Measurements from ENCODE around the gene RASGRF1. TPM values are rescaled to one million over a fixed set of nuclear protein-coding genes. Genes with fewer than 3 reads are reported as not detected.

RASGRF1 gene
- total RNA-seq, 2 experiments from 2014 or later: 3.0 to 4.5 TPM

GRCh38 chr15:79023546-79023890 lies 67.1 kb downstream of the RASGRF1 start:
- CTCF ChIA-PET (ENCODE audit: unreplicated experiment): no interaction called here
- no peak overlapping the region for H3K27ac ChIP-seq (ENCODE audit: low read depth, low read length, poor library complexity, severe bottlenecking)

DNA sequence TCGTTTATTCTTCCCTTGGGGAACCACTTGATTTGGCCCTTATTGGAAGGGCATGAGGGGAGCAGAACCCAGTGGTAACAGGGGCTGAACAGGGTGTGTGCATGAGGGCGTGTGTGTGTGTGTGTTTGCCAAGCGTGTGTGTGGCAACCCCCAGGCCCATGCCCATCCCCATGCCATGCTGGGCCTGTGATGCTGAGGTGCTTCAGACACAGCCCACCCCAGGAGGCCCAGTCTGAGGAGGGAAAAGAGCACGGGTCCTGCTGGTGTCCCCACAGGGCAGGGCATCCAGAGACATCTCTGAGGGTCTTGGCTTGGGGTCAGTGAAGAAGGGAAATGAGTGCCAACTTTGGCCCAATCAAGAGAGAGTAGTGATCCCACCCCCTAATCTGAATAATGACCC lies 71.6 kb downstream of the RASGRF1 start:
- POLR2A ChIA-PET: no interaction called here
- Histone ChIP-seq H2AFZ (ENCODE audit: low read length) (no peak overlapping the region), H3K4me1 (ENCODE audit: insufficient read depth, low read length, poor library complexity, severe bottlenecking) (peaks cover 32% of the 10 kb centered on the region), H3K4me3 (ENCODE audit: low read depth, low read length, poor library complexity, severe bottlenecking) (no peak overlapping the region), H3K9me3 (ENCODE audit: low read length) (no peaks in the 10 kb centered on the region; the same call in 1 of the 2 replicates), H3K36me3 (ENCODE audit: insufficient read depth, low read length) (no peaks in the 10 kb centered on the region), H3K79me2 (ENCODE audit: insufficient read depth, low read depth, low read length) (no peaks in the 10 kb centered on the region), H4K20me1 (ENCODE audit: insufficient read depth, low read length) (no peaks in the 10 kb centered on the region), H3K27ac (ENCODE audit: low read depth, low read length, poor library complexity, severe bottlenecking) (no peak overlapping the region), H3K4me2 (ENCODE audit: low read length) (no peak overlapping the region), H3K9me2 (ENCODE audit: insufficient read depth, low read length) (no peaks in the 10 kb centered on the region)
- DNase-seq (ENCODE audit: low spot score): no peak
- no TSS peak for BruUV-seq (replicated peaks)
- CTCF ChIA-PET (ENCODE audit: unreplicated experiment): no interaction called here
- intact Hi-C loops (cut with micrococcal nuclease; ENCODE audit: unreplicated experiment): no loop called here
- TF ChIP-seq CTCF (conservative IDR thresholded peaks at IDR 0.05; ENCODE audit: low read length) (no peak), EZH2phosphoT487 (IDR thresholded peaks at IDR 0.05; ENCODE audit: borderline replicate concordance, low read depth, low read length) (no peak)

More at GRCh38 chr15:79023546-79023890, 67.1 kb downstream of the RASGRF1 start:
- no peaks in the 10 kb centered on the region for H4K20me1 ChIP-seq (ENCODE audit: insufficient read depth, low read length)
- peaks cover 6% of the 10 kb centered on the region for H3K4me1 ChIP-seq (ENCODE audit: insufficient read depth, low read length, poor library complexity, severe bottlenecking)
- H3K4me2 ChIP-seq (ENCODE audit: low read length): no peak overlapping the region
- TF ChIP-seq EZH2phosphoT487 (IDR thresholded peaks at IDR 0.05; ENCODE audit: borderline replicate concordance, low read depth, low read length) (no peak), CTCF (conservative IDR thresholded peaks at IDR 0.05; ENCODE audit: low read length) (no peak)
- no peaks in the 10 kb centered on the region; the same call in 1 of the 2 replicates for H3K9me3 ChIP-seq (ENCODE audit: low read length)
- H3K79me2 ChIP-seq (ENCODE audit: insufficient read depth, low read depth, low read length): no peaks in the 10 kb centered on the region
- H3K36me3 ChIP-seq (ENCODE audit: insufficient read depth, low read length): no peaks in the 10 kb centered on the region
- no peak overlapping the region for H3K4me3 ChIP-seq (ENCODE audit: low read depth, low read length, poor library complexity, severe bottlenecking)
- DNase-seq (ENCODE audit: low spot score): no peak
- no TSS peak for BruUV-seq (replicated peaks)
- intact Hi-C loops (cut with micrococcal nuclease; ENCODE audit: unreplicated experiment): no loop called here
- POLR2A ChIA-PET: interaction anchor here (0.6 kb wide), 1 partner anchor 1793 kb away, joined by 3 read pairs; no protein-coding TSS in a partner anchor
- no peak overlapping the region for H2AFZ ChIP-seq (ENCODE audit: low read length)
- no peaks in the 10 kb centered on the region for H3K9me2 ChIP-seq (ENCODE audit: insufficient read depth, low read length)

DNA sequence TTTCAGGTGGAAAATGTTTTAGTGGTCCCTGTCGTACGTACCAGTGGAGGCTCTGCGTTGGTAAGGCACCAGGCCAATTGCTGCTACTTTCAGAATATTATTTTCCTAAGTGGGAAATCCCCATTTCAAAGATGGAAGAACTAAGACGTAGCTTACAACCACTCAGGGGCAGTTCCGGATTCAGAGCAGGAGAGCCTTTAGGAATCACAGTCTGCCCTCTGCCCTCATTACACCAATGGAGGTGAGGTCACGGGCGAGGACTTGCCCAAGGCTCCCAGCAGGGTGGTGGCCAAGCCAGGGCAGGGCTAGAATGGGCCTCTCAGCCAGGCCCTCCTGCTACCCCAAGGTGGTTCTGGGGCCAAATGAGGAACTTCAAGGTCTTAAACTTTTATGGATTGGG lies 72.6 kb downstream of the RASGRF1 start:
- POLR2A ChIA-PET: interaction anchor here (0.6 kb wide), 1 partner anchor 922 kb away, joined by 3 read pairs; no protein-coding TSS in a partner anchor
- Histone ChIP-seq H3K36me3 (ENCODE audit: insufficient read depth, low read length) (no peaks in the 10 kb centered on the region), H4K20me1 (ENCODE audit: insufficient read depth, low read length) (no peaks in the 10 kb centered on the region), H3K4me3 (ENCODE audit: low read depth, low read length, poor library complexity, severe bottlenecking) (no peak overlapping the region), H3K9me2 (ENCODE audit: insufficient read depth, low read length) (no peaks in the 10 kb centered on the region), H3K27ac (ENCODE audit: low read depth, low read length, poor library complexity, severe bottlenecking) (no peak overlapping the region), H2AFZ (ENCODE audit: low read length) (no peak overlapping the region), H3K79me2 (ENCODE audit: insufficient read depth, low read depth, low read length) (no peaks in the 10 kb centered on the region), H3K4me2 (ENCODE audit: low read length) (no peak overlapping the region), H3K4me1 (ENCODE audit: insufficient read depth, low read length, poor library complexity, severe bottlenecking) (peaks cover 32% of the 10 kb centered on the region), H3K9me3 (ENCODE audit: low read length) (no peaks in the 10 kb centered on the region)
- BruUV-seq (replicated peaks): no TSS peak
- intact Hi-C loops (cut with micrococcal nuclease; ENCODE audit: unreplicated experiment): no loop called here
- CTCF ChIA-PET (ENCODE audit: unreplicated experiment): no interaction called here
- TF ChIP-seq EZH2phosphoT487 (IDR thresholded peaks at IDR 0.05; ENCODE audit: borderline replicate concordance, low read depth, low read length): no peak
- no peak for DNase-seq (ENCODE audit: low spot score)

Data from OCI-LY7 (cell line).